ENCODE results near the gene PRUNE2. TPM values are rescaled to one million over a fixed set of nuclear protein-coding genes. Genes with fewer than 3 reads are reported as not detected.

Gene PRUNE2
- total and polyA plus RNA-seq, 4 donors: 1.3 to 4.5 (median 1.6) TPM

DNA sequence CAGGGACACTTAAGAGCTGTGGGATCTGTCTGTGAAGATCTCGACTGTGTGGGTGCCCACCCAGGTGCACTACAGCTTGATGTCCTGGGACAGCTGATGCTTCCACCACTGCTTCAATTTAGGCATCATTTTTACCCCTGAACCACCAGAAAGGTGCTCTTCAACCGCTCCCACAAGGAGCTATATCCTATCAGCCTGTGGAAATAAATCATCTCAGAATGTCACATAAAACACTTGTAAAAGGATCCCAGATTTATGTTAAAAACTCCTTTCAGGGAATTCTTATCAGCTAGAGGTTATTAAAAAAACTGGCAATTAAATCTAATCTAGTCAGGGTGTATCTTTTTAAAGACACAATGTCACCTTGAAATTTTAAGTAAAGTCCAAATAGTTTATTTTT lies 224.4 kb downstream of the PRUNE2 start (continued):
- TF ChIP-seq GABPA (IDR thresholded peaks at IDR 0.05 in 1 of 2, conservative IDR thresholded peaks at IDR 0.05 in 1 of 2): no peak
- no peak for TF ChIP-seq TAF1 (conservative IDR thresholded peaks at IDR 0.05)
- no peak for TF ChIP-seq RXRA (IDR thresholded peaks at IDR 0.05)

DNA sequence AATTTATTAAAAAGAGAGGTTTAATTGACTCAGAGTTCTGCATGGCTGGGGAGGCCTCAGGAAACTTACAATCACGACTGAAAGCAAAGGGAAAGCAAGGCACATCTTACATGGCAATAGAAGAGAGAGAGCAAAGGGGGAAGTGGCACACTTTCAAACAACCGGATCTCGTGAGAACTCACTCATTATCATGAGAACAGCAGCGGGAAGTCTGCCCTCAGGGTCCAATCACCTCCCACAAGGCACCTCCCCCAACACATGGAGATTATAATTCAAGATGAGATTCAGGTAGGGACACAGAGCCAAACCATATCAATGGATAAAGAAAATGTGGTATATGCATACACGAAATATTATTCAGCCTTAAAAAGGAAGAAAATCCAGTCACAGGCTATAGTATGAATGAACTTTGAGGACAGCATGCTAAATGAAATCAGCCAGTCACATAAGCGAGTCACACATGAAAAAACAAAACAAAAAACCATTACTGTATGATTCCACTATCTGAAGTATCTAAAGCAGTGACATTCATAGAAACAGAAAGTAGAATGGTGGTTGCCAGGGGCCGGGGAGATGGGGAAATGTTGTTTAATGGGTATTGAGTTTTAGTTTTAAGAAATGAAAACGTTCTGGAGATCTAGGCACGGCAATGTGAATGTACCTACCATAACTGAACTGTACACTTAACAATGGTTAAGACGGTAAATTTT lies 225.0 kb downstream of the PRUNE2 start:
- Histone ChIP-seq H3K4me3 (ENCODE audit: low read depth in 1 of 3, low read length in 3 of 3) (no peak overlapping the region), H3K27me3 (ENCODE audit: control insufficient read depth in 4 of 4, insufficient read depth in 4 of 4, low read length in 3 of 4) (no peaks in the 10 kb centered on the region), H3K4me1 (ENCODE audit: control insufficient read depth in 4 of 4, insufficient read depth in 4 of 4, low read length in 3 of 4) (no peaks in the 10 kb centered on the region), H3K9me3 (ENCODE audit: control insufficient read depth in 4 of 4, low read length in 3 of 4) (no peaks in the 10 kb centered on the region), H3K27ac (ENCODE audit: low read depth in 1 of 2, low read length in 2 of 2) (no peak overlapping the region), H3K9ac (ENCODE audit: low read depth in 1 of 2, low read length in 2 of 2) (no peak overlapping the region), H3K36me3 (ENCODE audit: control insufficient read depth in 4 of 4, insufficient read depth in 3 of 4, low read depth in 1 of 4, low read length in 3 of 4) (no peaks in the 10 kb centered on the region)
- no peak for DNase-seq (ENCODE audit: low spot score)
- TF ChIP-seq, protein P1, sequence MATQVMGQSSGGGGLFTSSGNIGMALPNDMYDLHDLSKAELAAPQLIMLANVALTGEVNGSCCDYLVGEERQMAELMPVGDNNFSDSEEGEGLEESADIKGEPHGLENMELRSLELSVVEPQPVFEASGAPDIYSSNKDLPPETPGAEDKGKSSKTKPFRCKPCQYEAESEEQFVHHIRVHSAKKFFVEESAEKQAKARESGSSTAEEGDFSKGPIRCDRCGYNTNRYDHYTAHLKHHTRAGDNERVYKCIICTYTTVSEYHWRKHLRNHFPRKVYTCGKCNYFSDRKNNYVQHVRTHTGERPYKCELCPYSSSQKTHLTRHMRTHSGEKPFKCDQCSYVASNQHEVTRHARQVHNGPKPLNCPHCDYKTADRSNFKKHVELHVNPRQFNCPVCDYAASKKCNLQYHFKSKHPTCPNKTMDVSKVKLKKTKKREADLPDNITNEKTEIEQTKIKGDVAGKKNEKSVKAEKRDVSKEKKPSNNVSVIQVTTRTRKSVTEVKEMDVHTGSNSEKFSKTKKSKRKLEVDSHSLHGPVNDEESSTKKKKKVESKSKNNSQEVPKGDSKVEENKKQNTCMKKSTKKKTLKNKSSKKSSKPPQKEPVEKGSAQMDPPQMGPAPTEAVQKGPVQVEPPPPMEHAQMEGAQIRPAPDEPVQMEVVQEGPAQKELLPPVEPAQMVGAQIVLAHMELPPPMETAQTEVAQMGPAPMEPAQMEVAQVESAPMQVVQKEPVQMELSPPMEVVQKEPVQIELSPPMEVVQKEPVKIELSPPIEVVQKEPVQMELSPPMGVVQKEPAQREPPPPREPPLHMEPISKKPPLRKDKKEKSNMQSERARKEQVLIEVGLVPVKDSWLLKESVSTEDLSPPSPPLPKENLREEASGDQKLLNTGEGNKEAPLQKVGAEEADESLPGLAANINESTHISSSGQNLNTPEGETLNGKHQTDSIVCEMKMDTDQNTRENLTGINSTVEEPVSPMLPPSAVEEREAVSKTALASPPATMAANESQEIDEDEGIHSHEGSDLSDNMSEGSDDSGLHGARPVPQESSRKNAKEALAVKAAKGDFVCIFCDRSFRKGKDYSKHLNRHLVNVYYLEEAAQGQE (IDR thresholded peaks at IDR 0.05): no peak
- TF ChIP-seq EGR1 (IDR thresholded peaks at IDR 0.05; ENCODE audit: low read depth in 2 of 2) (no peak), JUND (IDR thresholded peaks at IDR 0.05) (no peak), HNF4G (IDR thresholded peaks at IDR 0.05) (no peak), SP1 (IDR thresholded peaks at IDR 0.05) (no peak), FOXA1 (IDR thresholded peaks at IDR 0.05) (no peak), YY1 (IDR thresholded peaks at IDR 0.05) (no peak), NR2F2 (IDR thresholded peaks at IDR 0.05) (no peak), HNF4A (conservative IDR thresholded peaks at IDR 0.05) (no peak), RXRA (IDR thresholded peaks at IDR 0.05) (no peak)
- TF ChIP-seq, protein P2, sequence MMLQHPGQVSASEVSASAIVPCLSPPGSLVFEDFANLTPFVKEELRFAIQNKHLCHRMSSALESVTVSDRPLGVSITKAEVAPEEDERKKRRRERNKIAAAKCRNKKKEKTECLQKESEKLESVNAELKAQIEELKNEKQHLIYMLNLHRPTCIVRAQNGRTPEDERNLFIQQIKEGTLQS (IDR thresholded peaks at IDR 0.05): no peak
- TF ChIP-seq, protein P3, sequence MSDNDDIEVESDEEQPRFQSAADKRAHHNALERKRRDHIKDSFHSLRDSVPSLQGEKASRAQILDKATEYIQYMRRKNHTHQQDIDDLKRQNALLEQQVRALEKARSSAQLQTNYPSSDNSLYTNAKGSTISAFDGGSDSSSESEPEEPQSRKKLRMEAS (IDR thresholded peaks at IDR 0.05): no peak
- TF ChIP-seq, protein P4, sequence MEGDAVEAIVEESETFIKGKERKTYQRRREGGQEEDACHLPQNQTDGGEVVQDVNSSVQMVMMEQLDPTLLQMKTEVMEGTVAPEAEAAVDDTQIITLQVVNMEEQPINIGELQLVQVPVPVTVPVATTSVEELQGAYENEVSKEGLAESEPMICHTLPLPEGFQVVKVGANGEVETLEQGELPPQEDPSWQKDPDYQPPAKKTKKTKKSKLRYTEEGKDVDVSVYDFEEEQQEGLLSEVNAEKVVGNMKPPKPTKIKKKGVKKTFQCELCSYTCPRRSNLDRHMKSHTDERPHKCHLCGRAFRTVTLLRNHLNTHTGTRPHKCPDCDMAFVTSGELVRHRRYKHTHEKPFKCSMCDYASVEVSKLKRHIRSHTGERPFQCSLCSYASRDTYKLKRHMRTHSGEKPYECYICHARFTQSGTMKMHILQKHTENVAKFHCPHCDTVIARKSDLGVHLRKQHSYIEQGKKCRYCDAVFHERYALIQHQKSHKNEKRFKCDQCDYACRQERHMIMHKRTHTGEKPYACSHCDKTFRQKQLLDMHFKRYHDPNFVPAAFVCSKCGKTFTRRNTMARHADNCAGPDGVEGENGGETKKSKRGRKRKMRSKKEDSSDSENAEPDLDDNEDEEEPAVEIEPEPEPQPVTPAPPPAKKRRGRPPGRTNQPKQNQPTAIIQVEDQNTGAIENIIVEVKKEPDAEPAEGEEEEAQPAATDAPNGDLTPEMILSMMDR (IDR thresholded peaks at IDR 0.05; ENCODE audit: low read depth, low read length, missing input control): no peak
- 81% methylated on average over 10 of the region's 10 CpGs for WGBS
